Mesendoderm (in vitro differentiated cells): Measurements from ENCODE around the gene LINGO4.

Experiments
- DNase-seq: peaks from one replicate; pipeline ENCODE4 v3.0.0; 2013
- H2AK5ac ChIP-seq: 2 replicates; pipeline ENCODE4 v1.6.1; 2013; ENCODE audit warnings: low read length, inconsistent platforms
- H2BK120ac ChIP-seq: 2 replicates; pipeline ENCODE4 v1.6.1; 2013; ENCODE audit warnings: low read depth, mild to moderate bottlenecking, low read length, moderate library complexity, mixed read lengths
- H2BK15ac ChIP-seq: replicated peaks from 2 replicates; pipeline ENCODE4 v1.6.1; 2013; ENCODE audit warnings: low read depth, mild to moderate bottlenecking, moderate library complexity
- H2BK5ac ChIP-seq: 2 replicates; pipeline ENCODE4 v1.6.1; 2013; ENCODE audit warnings: low read length, inconsistent platforms
- H3K18ac ChIP-seq: 2 replicates; pipeline ENCODE4 v1.6.1; 2013; ENCODE audit warnings: mild to moderate bottlenecking, low read length, mixed read lengths
- H3K23ac ChIP-seq: one replicate; pipeline ENCODE4 v1.6.1; 2013; ENCODE audit warnings: low read length
- H3K27ac ChIP-seq: 2 replicates; pipeline ENCODE4 v1.5.1; 2013; ENCODE audit warnings: low read depth, mild to moderate bottlenecking, inconsistent platforms, low read length, moderate library complexity
- H3K27me3 ChIP-seq: 2 replicates; pipeline ENCODE4 v1.6.1; 2013; ENCODE audit warnings: low read length, control low read depth, mild to moderate bottlenecking, inconsistent platforms; ENCODE audit not compliant: insufficient read depth, poor library complexity
- H3K36me3 ChIP-seq: 2 replicates; pipeline ENCODE4 v1.6.1; 2013; ENCODE audit warnings: low read length, inconsistent platforms; ENCODE audit not compliant: control insufficient read depth, insufficient read depth
- H3K4ac ChIP-seq: one replicate; pipeline ENCODE4 v1.6.1; 2013; ENCODE audit warnings: low read depth, mild to moderate bottlenecking, low read length, moderate library complexity
- H3K4me1 ChIP-seq: 2 replicates; pipeline ENCODE4 v1.6.1; 2013; ENCODE audit warnings: low read depth, low read length, inconsistent platforms; ENCODE audit not compliant: control insufficient read depth
- H3K4me2 ChIP-seq: 2 replicates; pipeline ENCODE4 v1.6.1; 2013; ENCODE audit warnings: low read length
- H3K4me3 ChIP-seq: 2 replicates; pipeline ENCODE4 v1.5.1; 2013; ENCODE audit warnings: mild to moderate bottlenecking, low read length
- H3K56ac ChIP-seq: one replicate; pipeline ENCODE4 v1.6.1; 2013; ENCODE audit warnings: low read length
- H3K79me1 ChIP-seq: 2 replicates; pipeline ENCODE4 v1.6.1; 2013; ENCODE audit warnings: low read length, inconsistent platforms
- H3K79me2 ChIP-seq: 2 replicates; pipeline ENCODE4 v1.6.1; 2013; ENCODE audit warnings: mild to moderate bottlenecking, low read length; ENCODE audit not compliant: control insufficient read depth, insufficient read depth
- H3K9ac ChIP-seq: 2 replicates; pipeline ENCODE4 v1.6.1; 2013; ENCODE audit warnings: low read length, inconsistent platforms
- H4K5ac ChIP-seq: one replicate; pipeline ENCODE4 v1.6.1; 2013; ENCODE audit warnings: low read length
- H4K8ac ChIP-seq: one replicate; pipeline ENCODE4 v1.6.1; 2013; ENCODE audit warnings: low read depth, mild to moderate bottlenecking, control low read depth, low read length, moderate library complexity
- WGBS: extraction: QIAGEN DNeasy Blood & Tissue Kit; methylation state at CpG from one replicate; pipeline ENCODE4 v1.1.7; 2013; ENCODE audit warnings: low lambda C conversion rate, missing lambda C conversion rate; ENCODE audit not compliant: insufficient coverage; ENCODE audit errors: extremely low coverage; 5-methylcytosine and 5-hydroxymethylcytosine counted together

Gene LINGO4

DNA sequence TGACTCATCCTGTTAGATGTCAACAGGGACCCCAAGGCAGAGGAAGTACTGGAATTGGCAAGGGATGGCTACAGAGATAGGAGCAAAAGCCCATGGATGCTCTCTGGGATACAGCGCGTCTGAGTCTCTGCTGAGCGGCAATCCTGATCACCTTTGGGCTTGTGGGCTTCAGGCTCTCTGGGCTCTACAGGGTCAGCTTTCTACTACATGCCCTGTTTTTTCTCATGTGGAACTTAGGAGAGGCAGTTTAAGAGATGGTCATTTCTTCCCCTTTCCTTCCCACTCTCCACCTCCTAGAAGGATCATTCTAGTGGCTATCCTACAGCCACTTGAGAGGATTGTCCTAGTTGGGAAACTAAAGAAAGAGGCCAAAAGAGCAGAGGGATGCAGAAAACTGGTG, 1.3 kb downstream of the LINGO4 start:
- DNase-seq = no peak
- Histone ChIP-seq H2BK5ac (no peak overlapping the region), H3K18ac (no peak overlapping the region), H3K4me1 (peaks cover 2% of the 10 kb centered on the region), H3K4me3 (no peak overlapping the region), H3K56ac (no peak overlapping the region), H2BK120ac (no peak overlapping the region), H3K9ac (no peak overlapping the region), H3K79me2 (no peaks in the 10 kb centered on the region), H3K36me3 (no peaks in the 10 kb centered on the region), H3K4me2 (no peak overlapping the region), H3K23ac (no peak overlapping the region), H4K8ac (no peak overlapping the region), H3K27me3 (no peaks in the 10 kb centered on the region), H2BK15ac (no peak overlapping the region), H3K27ac (no peak overlapping the region), H3K79me1 (no peaks in the 10 kb centered on the region), H3K4ac (no peak overlapping the region), H4K5ac (no peak overlapping the region), H2AK5ac (no peak overlapping the region)
- no CpG with 5 or more reads among the region's 3 CpGs for WGBS

DNA sequence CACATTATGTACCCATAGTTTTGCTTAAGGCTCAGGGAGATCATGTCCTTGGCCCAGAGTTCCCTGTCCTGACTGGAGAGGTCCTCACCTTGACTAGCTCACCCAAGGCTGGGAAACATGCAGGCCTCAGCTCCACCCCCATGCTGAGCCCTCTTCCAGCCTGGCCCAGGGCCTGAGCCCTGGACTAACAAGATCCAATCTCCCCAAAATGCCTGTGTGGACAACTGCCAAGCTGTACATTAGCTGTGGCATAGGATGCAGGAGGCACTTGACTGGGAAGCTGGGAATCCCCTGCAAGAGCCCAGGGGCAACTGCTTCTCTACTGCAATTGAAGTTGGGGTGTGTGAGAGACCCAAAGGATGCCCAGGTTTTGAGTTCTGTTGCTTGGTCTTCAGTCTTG, 2.1 kb downstream of the LINGO4 start:
- H3K79me1 ChIP-seq = no peaks in the 10 kb centered on the region
- H2AK5ac ChIP-seq = no peak overlapping the region
- no peak overlapping the region for H4K5ac ChIP-seq
- no peak overlapping the region for H4K8ac ChIP-seq
- peaks cover 2% of the 10 kb centered on the region for H3K4me1 ChIP-seq
- no peaks in the 10 kb centered on the region for H3K27me3 ChIP-seq
- H3K4me2 ChIP-seq = no peak overlapping the region
- H2BK120ac ChIP-seq = no peak overlapping the region
- H3K23ac ChIP-seq = no peak overlapping the region
- H2BK5ac ChIP-seq = no peak overlapping the region
- no peak overlapping the region for H2BK15ac ChIP-seq
- H3K4me3 ChIP-seq = no peak overlapping the region
- H3K27ac ChIP-seq = no peak overlapping the region
- no peaks in the 10 kb centered on the region for H3K79me2 ChIP-seq
- DNase-seq = no peak
- H3K36me3 ChIP-seq = no peaks in the 10 kb centered on the region
- no peak overlapping the region for H3K4ac ChIP-seq
- H3K9ac ChIP-seq = no peak overlapping the region
- no peak overlapping the region for H3K18ac ChIP-seq
- no peak overlapping the region for H3K56ac ChIP-seq

- H2BK15ac ChIP-seq = no peak overlapping the region
- H3K27me3 ChIP-seq = no peaks in the 10 kb centered on the region
- no peak overlapping the region for H4K5ac ChIP-seq
- no peak overlapping the region for H3K18ac ChIP-seq
- no peak overlapping the region for H2BK120ac ChIP-seq
- no peak overlapping the region for H3K27ac ChIP-seq
- no peak overlapping the region for H3K9ac ChIP-seq
- no peak overlapping the region for H3K23ac ChIP-seq
- DNase-seq = no peak
- H3K4me2 ChIP-seq = no peak overlapping the region
- H3K56ac ChIP-seq = no peak overlapping the region
- WGBS = no CpG with 5 or more reads among the region's 5 CpGs
- H4K8ac ChIP-seq = no peak overlapping the region
- no peak overlapping the region for H2AK5ac ChIP-seq
- no peaks in the 10 kb centered on the region for H3K36me3 ChIP-seq
- no peak overlapping the region for H3K4ac ChIP-seq
- H2BK5ac ChIP-seq = no peak overlapping the region
- H3K4me1 ChIP-seq = peaks cover 2% of the 10 kb centered on the region
- H3K79me1 ChIP-seq = no peaks in the 10 kb centered on the region
- no peak overlapping the region for H3K4me3 ChIP-seq
- H3K79me2 ChIP-seq = no peaks in the 10 kb centered on the region
These were observed 2.8 kb downstream of the LINGO4 start for GRCh38 chr1:151802372-151802771.

GRCh38 chr1:151801846-151802245, 3.4 kb downstream of the LINGO4 start:
- H3K9ac ChIP-seq = no peak overlapping the region
- no peak overlapping the region for H3K4me3 ChIP-seq
- H3K4me2 ChIP-seq = no peak overlapping the region
- H3K56ac ChIP-seq = no peak overlapping the region
- H3K36me3 ChIP-seq = no peaks in the 10 kb centered on the region
- H4K8ac ChIP-seq = no peak overlapping the region
- no peak overlapping the region for H3K23ac ChIP-seq
- H3K79me1 ChIP-seq = no peaks in the 10 kb centered on the region
- H3K27ac ChIP-seq = no peak overlapping the region
- no peak overlapping the region for H3K18ac ChIP-seq
- DNase-seq = no peak
- no peak overlapping the region for H2BK120ac ChIP-seq
- no peak overlapping the region for H2BK15ac ChIP-seq
- no peaks in the 10 kb centered on the region for H3K27me3 ChIP-seq
- no peak overlapping the region for H2BK5ac ChIP-seq
- H3K4me1 ChIP-seq = peaks cover 2% of the 10 kb centered on the region
- WGBS = no CpG with 5 or more reads among the region's 7 CpGs
- no peaks in the 10 kb centered on the region for H3K79me2 ChIP-seq
- no peak overlapping the region for H3K4ac ChIP-seq
- no peak overlapping the region for H2AK5ac ChIP-seq
- no peak overlapping the region for H4K5ac ChIP-seq

- no peaks in the 10 kb centered on the region for H3K79me1 ChIP-seq
- H3K27ac ChIP-seq = no peak overlapping the region
- no peak overlapping the region for H3K4me2 ChIP-seq
- no peak overlapping the region for H3K23ac ChIP-seq
- no CpG with 5 or more reads among the region's 12 CpGs for WGBS
- H3K4me1 ChIP-seq = peaks cover 2% of the 10 kb centered on the region
- no peak overlapping the region for H2BK15ac ChIP-seq
- H3K56ac ChIP-seq = no peak overlapping the region
- DNase-seq = no peak
- H3K4me3 ChIP-seq = no peak overlapping the region
- no peak overlapping the region for H4K8ac ChIP-seq
- H3K27me3 ChIP-seq = no peaks in the 10 kb centered on the region
- no peak overlapping the region for H3K4ac ChIP-seq
- H3K79me2 ChIP-seq = no peaks in the 10 kb centered on the region
- no peak overlapping the region for H4K5ac ChIP-seq
- no peaks in the 10 kb centered on the region for H3K36me3 ChIP-seq
- H2AK5ac ChIP-seq = no peak overlapping the region
- no peak overlapping the region for H3K18ac ChIP-seq
- no peak overlapping the region for H3K9ac ChIP-seq
- no peak overlapping the region for H2BK120ac ChIP-seq
- no peak overlapping the region for H2BK5ac ChIP-seq
These were observed 3.9 kb downstream of the LINGO4 start for GRCh38 chr1:151801310-151801820.

DNA sequence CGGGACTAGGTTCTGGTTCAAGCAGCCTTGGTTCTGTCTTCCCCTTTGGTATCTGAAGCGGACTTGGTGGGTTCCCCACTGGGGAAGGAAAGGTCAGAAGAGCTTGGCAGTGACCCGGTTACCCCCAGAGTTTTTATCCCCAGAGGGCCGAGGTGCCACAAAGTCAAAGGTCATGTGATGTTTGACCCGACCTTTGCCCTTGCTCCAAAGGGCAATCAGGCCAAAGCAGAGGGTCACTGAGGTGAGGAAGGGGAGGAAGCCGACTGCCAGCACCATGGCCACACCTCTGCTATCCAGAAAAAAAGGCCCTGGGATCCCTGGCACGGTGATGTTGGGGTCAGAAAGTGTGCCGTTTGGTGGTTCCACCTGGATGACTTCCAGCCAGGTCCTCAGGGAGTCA, 4.4 kb downstream of the LINGO4 start:
- no peak for DNase-seq
- Histone ChIP-seq H3K79me1 (no peaks in the 10 kb centered on the region), H3K9ac (no peak overlapping the region), H3K4me3 (no peak overlapping the region), H4K8ac (no peak overlapping the region), H3K27ac (no peak overlapping the region), H3K56ac (no peak overlapping the region), H3K18ac (no peak overlapping the region), H3K4me1 (peaks cover 2% of the 10 kb centered on the region), H3K27me3 (no peaks in the 10 kb centered on the region), H3K23ac (no peak overlapping the region), H2BK15ac (no peak overlapping the region), H2BK120ac (no peak overlapping the region), H4K5ac (no peak overlapping the region), H3K4me2 (no peak overlapping the region), H2BK5ac (no peak overlapping the region), H3K4ac (no peak overlapping the region), H3K79me2 (no peaks in the 10 kb centered on the region), H3K36me3 (no peaks in the 10 kb centered on the region), H2AK5ac (no peak overlapping the region)
- no CpG with 5 or more reads among the region's 8 CpGs for WGBS
